Measurements from ENCODE around the gene EFHC2.

GRCh38 chrX:44244008-44244407 is 99.5 kb downstream of the EFHC2 start:
- no peak for TF ChIP-seq POLR2A (IDR thresholded peaks at IDR 0.05)
- TF ChIP-seq POLR2AphosphoS5 (IDR thresholded peaks at IDR 0.05) = no peak
